ENCODE results near the gene SGCA.
A peak's percentile ranks its signal among the peaks of the same experiment; 100 is the strongest.

SGCA gene

DNA sequence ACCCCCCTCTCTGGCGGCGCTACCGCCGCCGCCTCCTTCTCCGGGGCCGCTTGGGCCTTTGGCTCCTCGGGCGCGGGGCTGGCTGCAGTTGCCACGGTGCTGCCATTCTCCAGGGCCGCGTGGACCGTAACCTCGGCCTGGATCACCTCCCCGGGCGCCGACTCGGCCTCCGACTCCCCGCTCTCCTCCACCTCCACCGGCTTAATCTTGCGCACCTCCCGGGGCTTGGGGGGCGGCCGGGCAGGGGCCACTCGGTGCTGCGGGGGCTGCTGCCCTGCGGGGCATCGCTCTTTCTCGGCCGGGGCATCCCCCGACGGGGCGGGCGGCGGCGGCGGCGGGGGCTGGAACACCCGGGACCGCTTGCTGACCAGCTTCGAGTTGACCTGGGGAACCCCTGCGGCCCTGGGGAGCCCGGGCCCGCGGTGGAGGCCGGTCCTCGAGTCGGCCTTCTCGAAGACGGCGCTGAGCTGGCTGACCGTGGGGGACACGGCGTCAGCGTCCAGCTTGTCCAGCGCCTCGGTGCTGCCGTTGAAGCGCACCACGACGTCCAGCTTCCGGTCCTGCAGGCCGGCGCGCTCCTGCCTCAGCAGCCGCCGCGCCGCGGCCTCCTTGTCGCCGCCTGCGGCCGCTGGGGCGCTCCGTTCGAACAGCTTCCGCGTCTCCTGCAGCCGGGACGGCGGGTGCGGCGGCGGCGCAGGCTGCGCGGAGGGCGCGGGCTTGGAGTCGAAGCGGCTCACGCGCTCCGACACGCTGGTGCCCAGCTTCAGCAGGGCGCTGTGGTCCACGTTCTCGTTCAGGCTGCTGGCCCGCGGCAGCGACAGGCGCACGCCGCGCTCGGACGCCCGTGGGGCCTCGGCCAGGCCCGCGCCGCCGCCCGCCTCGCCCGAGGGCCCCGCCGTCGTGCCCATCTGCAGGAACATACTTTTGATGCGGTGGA lies 16.1 kb upstream of the SGCA start:
- peak; percentile 9 to 27 for DNase-seq

GRCh38 chr17:50150354-50151040 lies 15.3 kb upstream of the SGCA start, which contains the start of gene PPP1R9B:
PPP1R9B (minus strand) TSS chr17:50150677; CDS start chr17:50150513, 164 bp downstream.
- DNase-seq: no peak

GRCh38 chr17:50151041-50151936 lies 14.5 kb upstream of the SGCA start:
- peak; percentile 87 to 90 for DNase-seq

- DNase-seq: peak; percentile 88 to 90
Observed at GRCh38 chr17:50151937-50152547, 13.8 kb upstream of the SGCA start.

DNA sequence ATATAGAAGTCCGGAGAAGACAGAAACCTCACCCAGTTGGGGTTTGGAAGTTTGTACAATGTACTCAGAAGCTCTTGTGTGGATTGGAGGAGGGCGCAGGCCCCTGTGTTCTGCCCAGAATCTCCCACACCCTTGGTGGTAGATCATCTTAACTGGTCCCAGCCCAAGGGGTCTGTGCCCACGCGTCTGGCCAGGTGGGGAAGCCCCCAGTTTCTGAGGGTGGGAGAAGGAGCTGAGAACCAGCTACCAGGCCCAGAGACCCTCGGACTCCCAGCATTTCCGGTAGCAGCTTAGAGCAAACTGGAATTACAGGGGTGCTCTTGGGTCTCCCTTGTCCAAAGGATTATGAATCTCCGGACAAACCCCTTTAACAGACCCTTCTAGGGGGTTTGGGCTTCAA lies 13.1 kb upstream of the SGCA start:
- no peak for DNase-seq

DNA sequence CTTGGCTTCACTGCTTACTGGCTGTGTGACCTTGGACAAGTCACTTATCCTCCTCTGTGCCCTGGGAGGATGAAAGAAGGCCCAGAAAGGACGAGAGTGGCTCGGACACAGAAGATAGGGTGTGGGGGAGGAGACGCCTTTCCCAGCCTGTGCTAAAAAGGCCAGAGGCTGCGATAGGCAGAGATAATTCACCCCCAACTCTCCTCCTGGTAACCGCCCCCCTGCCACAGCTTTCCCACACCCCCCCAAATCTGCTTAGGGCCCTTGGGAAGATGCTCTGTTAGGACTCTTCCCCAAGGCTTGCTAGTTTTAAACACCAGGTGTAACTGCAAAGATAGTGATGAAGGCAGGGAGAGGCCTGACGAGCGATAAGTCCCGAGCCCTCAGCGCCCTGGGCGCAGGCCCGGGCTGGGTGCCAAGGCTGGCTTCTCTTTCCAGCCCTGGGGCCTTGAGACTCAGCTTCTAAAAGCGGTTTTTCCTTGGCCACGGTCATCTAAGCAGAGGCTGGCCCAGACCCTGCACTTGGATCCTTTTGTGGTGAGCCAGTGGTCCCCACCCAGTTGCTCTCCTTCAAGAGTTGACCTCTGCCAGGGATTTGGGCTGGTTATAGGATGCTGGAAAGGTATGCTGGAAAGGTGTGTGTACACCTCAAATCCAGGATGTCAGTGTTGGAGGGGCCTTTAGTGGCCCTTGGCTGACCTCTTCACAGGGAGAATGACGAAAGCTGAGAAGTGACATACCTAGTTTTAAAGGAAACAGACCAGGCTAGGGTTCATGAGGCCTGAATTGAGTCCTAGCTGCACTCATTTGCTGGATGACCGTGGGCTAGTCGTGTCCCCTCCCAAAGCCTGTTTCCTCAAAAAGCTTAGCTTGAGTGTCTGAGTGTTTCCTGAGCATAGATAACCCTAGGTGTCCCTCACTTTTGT lies 11.9 kb upstream of the SGCA start:
- DNase-seq: no peak

DNA sequence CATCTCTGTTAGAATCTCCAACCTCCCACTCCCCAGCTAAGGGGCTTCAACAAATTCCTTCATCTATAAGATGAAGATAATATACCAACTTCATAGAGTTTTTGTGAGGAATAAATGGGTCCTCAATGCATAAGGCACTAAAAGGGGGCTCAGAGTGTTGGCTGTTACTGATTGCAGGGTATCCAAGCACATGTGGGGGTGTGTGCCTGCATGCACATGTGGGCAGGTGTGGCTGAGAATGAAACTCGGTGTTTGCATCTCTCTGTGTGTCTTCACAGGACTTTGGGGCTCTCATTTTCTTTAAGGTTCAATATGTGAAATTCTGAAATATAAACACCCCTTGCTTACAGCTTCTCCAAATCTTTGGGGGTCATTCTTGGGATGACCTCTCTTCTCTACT lies 11.2 kb upstream of the SGCA start:
- DNase-seq: no peak

- no peak for DNase-seq
Observed at GRCh38 chr17:50155115-50155819, 10.5 kb upstream of the SGCA start.

- DNase-seq: no peak
Observed at GRCh38 chr17:50157891-50158290, 7.9 kb upstream of the SGCA start.

- peak; percentile 85 to 88 for DNase-seq
Observed at GRCh38 chr17:50161023-50161910, 4.5 kb upstream of the SGCA start.

GRCh38 chr17:50161911-50162288 lies 3.9 kb upstream of the SGCA start:
- no peak for DNase-seq

DNA sequence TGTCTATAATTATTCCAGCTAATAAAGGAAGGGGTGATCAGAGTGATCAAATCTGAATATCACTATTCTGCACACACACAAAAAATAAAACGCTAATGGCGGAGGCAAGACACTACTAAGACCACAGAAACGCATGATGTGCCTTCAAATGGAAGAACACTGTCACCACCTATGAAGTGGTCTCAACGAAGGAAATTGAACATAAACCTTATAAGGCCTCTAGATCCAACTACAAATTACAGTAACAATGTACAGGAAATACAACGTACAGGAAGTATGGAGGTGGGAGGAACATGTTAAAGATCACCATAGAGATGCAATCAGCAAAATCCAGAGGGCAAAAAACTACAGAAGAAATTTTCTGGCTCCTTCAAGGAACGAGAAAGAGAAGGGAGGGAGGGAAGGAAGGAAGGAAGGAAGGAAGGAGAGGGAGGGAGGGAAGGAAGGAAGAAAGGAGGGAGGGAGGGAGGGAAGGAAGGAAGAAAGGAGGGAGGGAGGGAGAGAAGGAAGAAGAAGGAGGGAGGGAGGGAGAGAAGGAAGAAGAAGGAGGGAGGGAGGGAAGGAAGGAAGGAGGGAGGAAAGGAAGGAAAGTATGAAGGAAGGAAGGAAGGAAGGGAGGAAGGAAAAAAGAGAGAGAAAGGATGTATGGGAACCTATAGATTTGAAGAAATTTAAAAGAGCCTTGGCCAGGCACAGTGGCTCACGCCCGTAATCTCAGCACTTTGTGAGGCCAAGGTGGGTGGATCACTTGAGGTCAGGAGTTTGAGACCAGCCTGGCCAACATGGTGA lies 3.1 kb upstream of the SGCA start:
- no peak for DNase-seq

DNA sequence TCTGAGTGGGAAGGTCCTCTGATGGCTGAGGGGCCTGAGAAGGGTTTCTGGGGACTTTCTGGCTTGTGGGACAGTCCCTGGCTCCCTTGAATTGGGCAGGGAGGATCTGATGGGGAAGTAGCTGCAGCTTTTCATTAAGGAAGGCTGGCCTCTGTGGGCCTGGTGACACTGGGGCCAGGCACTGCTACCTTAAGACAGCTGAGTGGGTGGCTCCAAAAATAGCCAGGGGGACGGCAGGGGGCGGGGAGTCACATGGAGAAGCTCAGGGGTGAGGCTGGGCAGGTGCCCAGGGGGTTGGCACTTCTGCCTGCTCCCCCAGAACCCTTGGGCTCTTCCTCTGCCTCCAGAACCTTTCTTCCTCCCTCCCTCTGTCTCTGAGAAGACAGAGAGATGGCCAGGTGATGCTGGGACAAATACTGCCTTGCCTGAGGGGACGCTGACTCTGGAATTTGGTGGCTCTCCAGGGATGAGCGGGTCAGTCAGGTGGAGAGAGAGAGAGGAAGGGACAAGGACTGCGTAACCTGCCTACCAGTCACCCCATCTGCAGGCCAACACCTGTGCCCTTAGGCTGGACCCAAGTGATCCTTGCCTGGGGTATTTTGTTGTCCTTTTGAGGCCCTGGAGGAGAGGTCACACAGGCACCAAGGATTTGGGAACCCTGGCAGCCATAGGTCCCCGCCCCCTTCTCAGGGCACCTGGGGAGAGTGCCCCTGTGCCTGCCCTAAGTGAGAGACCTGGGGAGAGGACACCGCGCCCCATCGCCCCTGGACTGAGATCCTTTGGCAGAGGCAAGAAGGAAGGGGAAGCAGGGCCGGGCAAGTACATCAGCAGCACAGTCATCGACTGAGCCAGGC lies 1.7 kb upstream of the SGCA start:
- no peak for DNase-seq

DNA sequence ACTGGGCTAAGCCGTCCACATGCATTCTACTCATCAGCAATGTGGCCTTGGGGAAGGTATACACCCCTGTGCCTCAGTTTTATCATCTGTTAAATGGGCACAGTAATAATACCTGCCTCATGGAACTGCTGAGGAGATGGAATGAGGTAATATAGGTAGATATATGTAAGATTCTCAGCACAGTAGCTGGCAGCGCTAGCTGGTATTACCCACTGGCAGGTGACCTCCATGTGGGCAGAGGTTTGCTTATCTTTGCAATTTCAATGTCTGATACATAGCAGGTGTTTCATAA lies 1.2 kb upstream of the SGCA start:
- DNase-seq: no peak

GRCh38 chr17:50165066-50165465 lies 739 bp upstream of the SGCA start:
- no peak for DNase-seq

GRCh38 chr17:50165466-50165865 lies 339 bp upstream of the SGCA start:
- DNase-seq: no peak

DNA sequence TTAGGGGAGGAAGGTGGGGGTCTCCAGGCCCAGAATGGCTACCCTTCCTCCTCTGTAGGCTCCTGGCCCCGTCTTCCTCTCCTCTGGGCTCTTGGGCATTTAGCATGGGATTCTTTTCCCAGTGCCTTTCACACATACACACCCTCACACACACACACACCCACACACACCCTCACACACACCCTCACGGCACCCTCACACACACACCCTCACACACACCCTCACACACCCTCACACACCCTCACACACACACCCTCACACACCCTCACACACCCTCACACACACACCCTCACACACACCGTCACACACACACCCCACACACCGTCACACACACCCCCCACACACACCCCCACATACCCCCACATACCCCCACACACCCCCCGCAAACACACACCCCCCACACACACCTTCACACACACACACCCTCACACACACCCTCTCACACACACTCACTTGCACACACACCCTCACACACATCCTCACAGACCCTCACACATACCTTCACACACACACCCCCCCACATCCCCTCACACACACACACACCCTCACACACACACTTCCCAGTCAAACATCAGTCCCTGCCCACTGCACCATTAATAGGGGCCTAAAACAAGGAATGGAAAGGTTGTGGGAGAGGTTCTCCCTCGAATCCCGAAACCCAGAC lies 845 bp downstream of the SGCA start:
- no peak for DNase-seq

All from hippocampal formation (tissue), 2 donors.